IPS-20b (cell line): ENCODE data around the gene ELMO2.

ENCODE experiments used
- H3K27ac ChIP-seq: one replicate; pipeline ENCODE4 v1.5.1; 2013; ENCODE audit warnings: low read length
- H3K27me3 ChIP-seq: 2 replicates; pipeline ENCODE4 v1.6.1; 2013; ENCODE audit warnings: mild to moderate bottlenecking, low read length, inconsistent platforms; ENCODE audit not compliant: insufficient read depth
- H3K36me3 ChIP-seq: 2 replicates; pipeline ENCODE4 v1.6.1; 2013; ENCODE audit warnings: low read depth, mild to moderate bottlenecking, inconsistent platforms, low read length, moderate library complexity; ENCODE audit not compliant: insufficient read depth
- H3K4me1 ChIP-seq: 2 replicates; pipeline ENCODE4 v1.6.1; 2013; ENCODE audit warnings: mild to moderate bottlenecking, control low read depth, inconsistent platforms, low read length, moderate library complexity; ENCODE audit not compliant: insufficient read depth
- H3K4me3 ChIP-seq: 2 replicates; pipeline ENCODE4 v1.5.1; 2013; ENCODE audit warnings: mild to moderate bottlenecking, low read length, inconsistent platforms
- H3K9ac ChIP-seq: 2 replicates; pipeline ENCODE4 v1.6.1; 2013; ENCODE audit warnings: low read depth, mild to moderate bottlenecking, inconsistent platforms, low read length, moderate library complexity
- H3K9me3 ChIP-seq: 2 replicates; pipeline ENCODE4 v1.6.1; 2013; ENCODE audit warnings: mild to moderate bottlenecking, low read depth, low read length, inconsistent platforms; ENCODE audit not compliant: insufficient read depth

The ELMO2 gene

DNA sequence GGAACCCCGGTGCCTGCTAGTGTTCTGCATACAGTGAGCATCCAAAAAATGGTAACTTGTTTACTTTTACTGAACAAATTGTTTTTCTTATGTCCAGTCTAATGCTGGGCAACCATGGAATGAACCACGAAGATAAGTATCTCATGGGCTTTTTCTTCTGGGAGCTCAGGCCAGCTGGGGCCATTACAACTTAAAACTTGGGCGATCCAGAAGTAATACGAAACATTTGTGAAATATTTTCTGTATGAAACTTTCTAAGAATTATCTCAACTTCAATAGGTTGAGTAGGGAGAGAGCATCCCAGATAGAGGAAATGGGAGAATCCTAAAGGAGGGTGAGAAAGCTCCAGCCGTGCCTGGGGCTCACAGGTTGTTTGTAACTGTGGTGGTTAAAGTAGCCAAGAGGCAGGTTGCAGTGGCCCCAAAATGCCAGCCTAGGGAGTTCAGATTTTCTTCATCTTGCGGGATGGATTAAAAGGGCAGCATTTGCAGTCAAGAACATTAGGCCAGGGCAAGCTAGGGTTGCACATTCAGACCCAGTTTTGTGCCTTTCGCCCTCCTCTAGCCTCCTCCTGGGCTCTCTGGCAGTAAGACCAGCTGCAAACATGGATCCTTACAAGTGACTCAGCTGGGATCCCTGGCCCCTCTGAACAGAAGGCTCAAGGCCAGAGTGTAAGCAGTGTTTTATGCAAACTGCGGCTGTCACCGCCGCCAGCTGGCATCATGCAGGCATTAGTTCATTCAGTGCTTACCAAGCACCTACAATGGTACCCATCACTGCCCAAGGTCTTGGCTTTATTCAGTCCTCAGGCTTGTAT lies 41.5 kb downstream of the ELMO2 start:
- Histone ChIP-seq H3K9ac (peak overlapping the region; percentile 69; the same call in 1 of the 2 replicates), H3K4me1 (no peaks in the 10 kb centered on the region), H3K9me3 (no peaks in the 10 kb centered on the region), H3K27ac (no peak overlapping the region), H3K27me3 (no peaks in the 10 kb centered on the region), H3K36me3 (peaks cover 57% of the 10 kb centered on the region), H3K4me3 (peak overlapping the region; percentile 83)

- no peaks in the 10 kb centered on the region for H3K4me1 ChIP-seq
- peak overlapping the region; percentile 92; the same call in 1 of the 2 replicates for H3K9ac ChIP-seq
- H3K27me3 ChIP-seq = no peaks in the 10 kb centered on the region
- H3K27ac ChIP-seq = no peak overlapping the region
- peaks cover 55% of the 10 kb centered on the region for H3K36me3 ChIP-seq
- peak overlapping the region; percentile 83 for H3K4me3 ChIP-seq
- H3K9me3 ChIP-seq = no peaks in the 10 kb centered on the region
Measured at GRCh38 chr20:46363874-46364669, 42.3 kb downstream of the ELMO2 start.

GRCh38 chr20:46362921-46363867 lies 43.2 kb downstream of the ELMO2 start:
- H3K36me3 ChIP-seq = peaks cover 47% of the 10 kb centered on the region
- peak overlapping the region; percentile 92; the same call in 1 of the 2 replicates for H3K9ac ChIP-seq
- H3K27ac ChIP-seq = no peak overlapping the region
- H3K27me3 ChIP-seq = no peaks in the 10 kb centered on the region
- no peaks in the 10 kb centered on the region for H3K9me3 ChIP-seq
- H3K4me3 ChIP-seq = peak overlapping the region; percentile 83
- no peaks in the 10 kb centered on the region for H3K4me1 ChIP-seq

DNA sequence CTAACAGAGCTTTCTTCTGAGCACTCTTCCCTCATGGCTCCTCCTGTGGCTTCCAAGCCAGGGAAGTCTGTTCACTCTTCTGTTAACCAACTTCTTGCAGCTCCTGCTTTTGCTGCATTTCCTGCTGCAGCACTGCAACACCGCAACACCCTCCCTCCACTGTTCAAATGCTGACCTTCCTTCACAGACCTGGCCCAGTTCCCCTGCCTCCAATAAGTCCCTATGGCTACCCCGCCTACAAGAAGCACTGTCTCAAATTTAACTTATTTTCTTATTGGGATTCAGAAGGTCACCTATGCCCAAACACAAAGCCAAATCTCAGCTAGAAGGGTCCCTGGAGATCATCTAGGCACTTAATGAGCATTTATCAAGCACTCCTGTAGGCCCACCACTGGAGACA lies 44.6 kb downstream of the ELMO2 start:
- Histone ChIP-seq H3K9me3 (no peaks in the 10 kb centered on the region), H3K27ac (no peak overlapping the region), H3K36me3 (peaks cover 38% of the 10 kb centered on the region), H3K4me3 (no peak overlapping the region), H3K27me3 (no peaks in the 10 kb centered on the region), H3K9ac (no peak overlapping the region), H3K4me1 (no peaks in the 10 kb centered on the region)

GRCh38 chr20:46361381-46361780 lies 45.0 kb downstream of the ELMO2 start:
- Histone ChIP-seq H3K9ac (no peak overlapping the region; the same call in 1 of the 2 replicates), H3K9me3 (no peaks in the 10 kb centered on the region), H3K36me3 (peaks cover 34% of the 10 kb centered on the region), H3K27me3 (no peaks in the 10 kb centered on the region), H3K4me1 (no peaks in the 10 kb centered on the region), H3K27ac (no peak overlapping the region), H3K4me3 (no peak overlapping the region)

DNA sequence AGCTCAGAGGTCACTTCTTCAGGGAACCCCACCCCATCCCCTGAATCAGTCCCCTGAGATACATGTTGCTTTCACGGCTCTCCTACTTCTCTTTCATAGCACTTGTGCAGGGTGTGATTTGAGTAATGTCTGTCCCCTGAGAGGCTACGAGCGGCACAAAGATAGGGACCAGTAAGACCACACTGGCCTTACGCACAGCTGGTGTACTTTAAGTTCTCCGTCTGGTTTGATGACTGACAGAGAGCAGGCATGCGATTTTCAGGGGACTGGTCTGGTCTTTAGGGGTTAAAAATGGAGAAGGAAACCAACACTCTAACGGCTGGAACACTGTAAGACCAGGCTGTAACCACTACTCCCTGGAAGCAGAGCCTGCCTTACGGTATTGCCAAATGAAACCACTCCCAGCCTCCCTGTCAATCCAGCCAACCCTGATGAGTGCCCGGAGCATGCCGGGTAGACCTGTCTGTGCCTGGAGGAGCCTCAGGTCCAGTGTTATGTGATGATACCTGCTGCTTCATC lies 47.1 kb downstream of the ELMO2 start:
- H3K4me1 ChIP-seq = no peaks in the 10 kb centered on the region
- no peak overlapping the region for H3K4me3 ChIP-seq
- H3K9me3 ChIP-seq = no peaks in the 10 kb centered on the region
- H3K9ac ChIP-seq = no peak overlapping the region
- H3K27me3 ChIP-seq = no peaks in the 10 kb centered on the region
- peaks cover 42% of the 10 kb centered on the region for H3K36me3 ChIP-seq
- no peak overlapping the region for H3K27ac ChIP-seq

DNA sequence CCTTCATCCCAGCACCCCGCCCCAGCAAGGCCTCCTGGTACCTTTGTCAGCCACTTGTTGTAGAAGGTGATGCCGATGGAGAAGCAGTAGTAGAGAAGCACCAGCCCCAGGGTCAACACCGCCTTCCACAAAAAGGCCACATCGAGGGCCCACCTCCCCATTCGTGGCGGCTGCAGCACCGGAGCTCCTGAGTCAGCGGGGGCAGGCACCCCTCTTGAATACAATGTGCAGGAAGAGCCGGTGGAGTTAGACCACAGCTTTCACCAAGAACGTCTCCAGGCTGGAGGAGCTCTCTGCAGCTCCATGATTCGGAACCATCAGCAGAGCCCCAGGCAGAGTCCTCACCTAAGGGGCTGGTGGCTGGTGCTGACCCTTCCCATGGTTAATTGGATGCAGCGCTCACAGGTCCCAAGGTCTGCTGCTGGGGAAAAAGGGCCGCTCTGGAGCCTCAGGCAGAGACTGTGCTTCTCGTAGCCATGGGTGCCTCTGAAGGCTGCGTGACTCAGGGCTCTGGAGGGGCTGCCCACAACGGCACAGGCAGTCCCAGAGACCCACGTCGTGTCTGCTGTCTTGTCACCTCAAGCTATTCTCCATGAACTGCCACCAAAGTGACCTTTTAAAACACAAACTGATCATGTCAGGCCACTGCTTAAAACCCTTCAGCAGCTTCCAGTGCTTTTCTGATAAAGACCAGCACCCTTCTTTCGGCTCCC lies 47.9 kb downstream of the ELMO2 start:
- Histone ChIP-seq H3K4me1 (no peaks in the 10 kb centered on the region), H3K9me3 (no peaks in the 10 kb centered on the region), H3K27ac (no peak overlapping the region), H3K4me3 (no peak overlapping the region), H3K9ac (no peak overlapping the region), H3K27me3 (no peaks in the 10 kb centered on the region), H3K36me3 (peaks cover 42% of the 10 kb centered on the region)

DNA sequence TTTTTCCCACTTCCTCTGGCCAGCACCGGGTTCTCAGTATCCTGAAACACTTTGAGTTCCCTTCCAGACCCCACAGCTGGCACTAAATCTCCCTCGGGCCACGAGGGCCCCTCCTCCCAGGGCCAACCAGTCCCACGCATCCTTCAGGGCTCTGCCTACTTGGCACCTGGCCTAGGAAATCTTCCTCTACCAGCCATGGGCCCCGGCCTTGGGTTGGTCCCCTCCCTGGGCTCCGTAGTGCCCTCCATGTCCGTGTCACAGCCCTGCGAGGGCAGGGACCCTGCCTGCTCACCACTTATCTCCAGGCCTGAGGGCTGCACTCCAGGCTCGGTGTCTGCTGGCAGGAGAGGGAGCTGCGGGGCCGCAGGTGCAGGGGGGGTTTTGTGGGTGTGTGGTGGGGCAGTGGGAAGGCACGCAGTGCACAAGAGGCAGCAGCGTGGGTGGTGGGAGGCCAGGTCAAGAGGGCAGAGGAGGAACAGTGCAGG lies 49.3 kb downstream of the ELMO2 start:
- Histone ChIP-seq H3K4me3 (no peak overlapping the region), H3K9me3 (no peaks in the 10 kb centered on the region), H3K27me3 (no peaks in the 10 kb centered on the region), H3K36me3 (peaks cover 37% of the 10 kb centered on the region), H3K9ac (no peak overlapping the region), H3K4me1 (0 out of 2 replicates have a peak, but pooled peaks cover under 1% of the 10 kb centered on the region), H3K27ac (no peak overlapping the region)

GRCh38 chr20:46356195-46357029 lies 50.0 kb downstream of the ELMO2 start:
- Histone ChIP-seq H3K27ac (no peak overlapping the region), H3K27me3 (no peaks in the 10 kb centered on the region), H3K9ac (no peak overlapping the region), H3K9me3 (no peaks in the 10 kb centered on the region), H3K4me3 (no peak overlapping the region), H3K36me3 (peaks cover 39% of the 10 kb centered on the region), H3K4me1 (peaks cover 7% of the 10 kb centered on the region; the same call in 1 of the 2 replicates)

GRCh38 chr20:46355778-46356177 lies 50.6 kb downstream of the ELMO2 start:
- no peak overlapping the region for H3K4me3 ChIP-seq
- peaks cover 40% of the 10 kb centered on the region for H3K36me3 ChIP-seq
- no peaks in the 10 kb centered on the region for H3K9me3 ChIP-seq
- no peak overlapping the region for H3K27ac ChIP-seq
- H3K4me1 ChIP-seq = peaks cover 13% of the 10 kb centered on the region
- H3K9ac ChIP-seq = no peak overlapping the region
- H3K27me3 ChIP-seq = no peaks in the 10 kb centered on the region
